Calu3 (cell line): Measurements from ENCODE around the gene APBB1. TPM values are rescaled to one million over a fixed set of nuclear protein-coding genes. Genes with fewer than 3 reads are reported as not detected.

Experiments used
- BruUV-seq: library from RNA; stranded (reverse); fragments of 400-500 nt; replicated peaks from 2 replicates; lab custom pipeline; 2021; lab: Mats Ljungman, UMichigan
- CTCF ChIA-PET: fragments of 300-600 bp; sonication (Branson Sonifier 250); formaldehyde crosslinking; loops from one replicate; lab custom pipeline; 2022; ENCODE audit warnings: antibody characterized with exemption; lab: Charles Lee
- DNase-seq: peaks from one replicate; pipeline ENCODE4 v3.0.0; 2022
- H3K27ac Mint-ChIP-seq: one replicate; pipeline ENCODE4 v1.8.0; 2022; ENCODE audit warnings: mixed read lengths; ENCODE audit not compliant: unreplicated experiment
- H3K27me3 Mint-ChIP-seq: one replicate; pipeline ENCODE4 v1.8.0; 2022; ENCODE audit warnings: mixed read lengths; ENCODE audit not compliant: unreplicated experiment
- H3K36me3 Mint-ChIP-seq: one replicate; pipeline ENCODE4 v1.8.0; 2022; ENCODE audit warnings: mild to moderate bottlenecking, moderate library complexity, mixed read lengths; ENCODE audit not compliant: insufficient read depth, unreplicated experiment
- H3K4me1 Mint-ChIP-seq: one replicate; pipeline ENCODE4 v1.8.0; 2022; ENCODE audit warnings: mild to moderate bottlenecking, low read depth, mixed read lengths; ENCODE audit not compliant: unreplicated experiment
- H3K4me3 Mint-ChIP-seq: one replicate; pipeline ENCODE4 v1.8.0; 2022; ENCODE audit warnings: mild to moderate bottlenecking, low read depth, moderate library complexity, mixed read lengths; ENCODE audit not compliant: unreplicated experiment
- H3K9me3 Mint-ChIP-seq: one replicate; pipeline ENCODE4 v1.8.0; 2022; ENCODE audit warnings: low read depth, mixed read lengths; ENCODE audit not compliant: unreplicated experiment
- intact Hi-C: fragments of 100-400 bp; cut with micrococcal nuclease; formaldehyde crosslinking; loops from one replicate; pipeline ENCODE4 v1.10.0; 2022; ENCODE audit not compliant: unreplicated experiment
- total RNA-seq: library from RNA; stranded (reverse); gene quantifications from 2 replicates; pipeline ENCODE4 v1.2.3, GENCODE V29; 2022
- TF ChIP-seq, protein P1 (sequence below): fragments of 200-600 bp; IDR thresholded peaks from one replicate; pipeline ENCODE4 v1.8.0; 2022; ENCODE audit warnings: antibody characterized with exemption; ENCODE audit not compliant: unreplicated experiment

APBB1 gene
- total RNA-seq, 1 experiment from 2014 or later, result 2.8 TPM

DNA sequence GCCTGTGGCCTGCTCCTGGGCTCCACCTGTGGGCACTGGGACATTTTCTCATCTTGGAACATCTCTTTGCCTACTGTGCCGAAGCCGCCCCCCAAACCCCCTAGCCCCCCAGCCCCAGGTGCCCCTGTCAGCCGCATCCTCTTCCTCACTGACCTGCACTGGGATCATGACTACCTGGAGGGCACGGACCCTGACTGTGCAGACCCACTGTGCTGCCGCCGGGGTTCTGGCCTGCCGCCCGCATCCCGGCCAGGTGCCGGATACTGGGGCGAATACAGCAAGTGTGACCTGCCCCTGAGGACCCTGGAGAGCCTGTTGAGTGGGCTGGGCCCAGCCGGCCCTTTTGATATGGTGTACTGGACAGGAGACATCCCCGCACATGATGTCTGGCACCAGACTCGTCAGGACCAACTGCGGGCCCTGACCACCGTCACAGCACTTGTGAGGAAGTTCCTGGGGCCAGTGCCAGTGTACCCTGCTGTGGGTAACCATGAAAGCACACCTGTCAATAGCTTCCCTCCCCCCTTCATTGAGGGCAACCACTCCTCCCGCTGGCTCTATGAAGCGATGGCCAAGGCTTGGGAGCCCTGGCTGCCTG, 27.3 kb downstream of the APBB1 start:
- H3K4me1 Mint-ChIP-seq, result peaks cover 28% of the 10 kb centered on the region
- intact Hi-C loops, result no loop called here
- no peaks in the 10 kb centered on the region for H3K27me3 Mint-ChIP-seq
- no TSS peak for BruUV-seq
- TF ChIP-seq, protein P1, sequence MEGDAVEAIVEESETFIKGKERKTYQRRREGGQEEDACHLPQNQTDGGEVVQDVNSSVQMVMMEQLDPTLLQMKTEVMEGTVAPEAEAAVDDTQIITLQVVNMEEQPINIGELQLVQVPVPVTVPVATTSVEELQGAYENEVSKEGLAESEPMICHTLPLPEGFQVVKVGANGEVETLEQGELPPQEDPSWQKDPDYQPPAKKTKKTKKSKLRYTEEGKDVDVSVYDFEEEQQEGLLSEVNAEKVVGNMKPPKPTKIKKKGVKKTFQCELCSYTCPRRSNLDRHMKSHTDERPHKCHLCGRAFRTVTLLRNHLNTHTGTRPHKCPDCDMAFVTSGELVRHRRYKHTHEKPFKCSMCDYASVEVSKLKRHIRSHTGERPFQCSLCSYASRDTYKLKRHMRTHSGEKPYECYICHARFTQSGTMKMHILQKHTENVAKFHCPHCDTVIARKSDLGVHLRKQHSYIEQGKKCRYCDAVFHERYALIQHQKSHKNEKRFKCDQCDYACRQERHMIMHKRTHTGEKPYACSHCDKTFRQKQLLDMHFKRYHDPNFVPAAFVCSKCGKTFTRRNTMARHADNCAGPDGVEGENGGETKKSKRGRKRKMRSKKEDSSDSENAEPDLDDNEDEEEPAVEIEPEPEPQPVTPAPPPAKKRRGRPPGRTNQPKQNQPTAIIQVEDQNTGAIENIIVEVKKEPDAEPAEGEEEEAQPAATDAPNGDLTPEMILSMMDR, result no peak
- no peak for DNase-seq
- H3K4me3 Mint-ChIP-seq, result peak overlapping the region; percentile 89
- CTCF ChIA-PET, result interaction anchor here (0.6 to 2.1 kb wide), 2 partner anchors 12 to 233 kb away, joined by 5 to 11 read pairs; no protein-coding TSS in a partner anchor
- H3K9me3 Mint-ChIP-seq, result no peaks in the 10 kb centered on the region
- peaks cover 22% of the 10 kb centered on the region for H3K36me3 Mint-ChIP-seq
- no peak overlapping the region for H3K27ac Mint-ChIP-seq

DNA sequence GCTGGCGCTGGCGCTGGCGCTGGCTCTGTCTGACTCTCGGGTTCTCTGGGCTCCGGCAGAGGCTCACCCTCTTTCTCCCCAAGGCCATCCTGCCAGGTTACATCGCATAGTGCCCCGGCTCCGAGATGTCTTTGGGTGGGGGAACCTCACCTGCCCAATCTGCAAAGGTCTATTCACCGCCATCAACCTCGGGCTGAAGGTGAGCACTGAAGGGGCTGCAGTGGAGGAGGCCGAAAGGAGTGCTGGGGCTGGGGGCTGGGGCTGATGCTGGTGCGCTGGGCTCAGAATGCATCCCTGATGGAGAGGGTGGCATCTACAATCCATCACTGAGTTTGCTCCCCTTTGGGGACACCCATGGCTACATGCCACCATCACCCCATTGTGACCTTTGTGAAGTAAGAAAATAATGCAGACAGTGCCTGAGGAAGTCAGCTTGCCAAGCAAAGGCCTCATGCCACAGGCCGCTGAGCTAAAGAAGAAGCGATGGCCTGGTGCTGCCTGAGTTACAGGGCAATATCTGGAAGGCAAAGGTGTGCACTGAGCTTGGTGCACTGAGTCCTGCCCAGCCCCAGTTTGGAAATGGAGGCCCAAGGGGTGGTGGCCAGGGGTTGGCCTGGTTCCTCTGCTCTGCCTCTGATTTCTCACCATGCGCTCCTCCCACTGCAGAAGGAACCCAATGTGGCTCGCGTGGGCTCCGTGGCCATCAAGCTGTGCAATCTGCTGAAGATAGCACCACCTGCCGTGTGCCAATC, 28.0 kb downstream of the APBB1 start:
- no peak for DNase-seq
- Mint-ChIP-seq H3K4me1 (peaks cover 27% of the 10 kb centered on the region), H3K27me3 (no peaks in the 10 kb centered on the region), H3K27ac (no peak overlapping the region), H3K4me3 (peak overlapping the region; percentile 89), H3K9me3 (no peaks in the 10 kb centered on the region), H3K36me3 (peaks cover 22% of the 10 kb centered on the region)
- BruUV-seq, result TSS peak; percentile 33
- TF ChIP-seq, protein P1, result no peak
- intact Hi-C loops, result no loop called here
- CTCF ChIA-PET, result interaction anchor here (0.9 to 2.1 kb wide), 3 partner anchors 11 to 140 kb away, joined by 3 to 11 read pairs (median 6); no protein-coding TSS in a partner anchor

DNA sequence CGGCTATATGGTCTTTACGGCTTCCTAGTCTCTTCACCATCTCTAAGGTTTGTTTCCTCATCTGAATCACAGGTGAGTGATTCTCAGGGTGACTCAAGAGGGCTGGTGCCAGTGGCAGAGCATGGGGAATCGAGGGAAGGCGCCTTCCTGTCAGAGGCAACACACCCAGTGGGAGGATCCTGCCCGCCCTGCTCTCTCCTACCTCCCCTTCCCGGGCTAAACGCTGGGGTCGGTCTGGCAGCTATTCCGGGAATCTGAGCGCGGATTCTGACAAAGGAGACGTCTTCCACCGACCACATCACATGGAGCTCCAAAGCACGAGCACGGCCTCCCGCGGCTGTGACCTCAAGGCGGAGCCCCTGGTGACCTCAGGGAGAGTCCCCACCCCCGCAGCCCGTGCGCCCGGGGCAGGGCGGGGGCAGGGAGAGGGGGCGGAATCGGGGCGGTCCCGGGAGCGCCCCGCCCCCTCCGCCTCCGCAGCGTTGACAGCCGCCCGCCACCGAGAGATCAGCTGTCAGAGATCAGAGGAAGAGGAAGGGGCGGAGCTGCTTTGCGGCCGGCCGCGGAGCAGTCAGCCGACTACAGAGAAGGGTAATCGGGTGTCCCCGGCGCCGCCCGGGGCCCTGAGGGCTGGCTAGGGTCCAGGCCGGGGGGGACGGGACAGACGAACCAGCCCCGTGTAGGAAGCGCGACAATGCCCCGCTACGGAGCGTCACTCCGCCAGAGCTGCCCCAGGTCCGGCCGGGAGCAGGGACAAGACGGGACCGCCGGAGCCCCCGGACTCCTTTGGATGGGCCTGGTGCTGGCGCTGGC, 28.8 kb downstream of the APBB1 start, which contains the start of gene SMPD1:
TSS of gene SMPD1 (plus strand) at position 570 of the 813 bp plus-strand sequence. CDS start at position 695, 125 bp downstream.
- Mint-ChIP-seq H3K9me3 (no peaks in the 10 kb centered on the region), H3K4me1 (peaks cover 27% of the 10 kb centered on the region), H3K27ac (peak within 1 kb of the TSS; percentile 84), H3K4me3 (peak within 1 kb of the TSS; percentile 89), H3K36me3 (peaks cover 22% of the 10 kb centered on the region), H3K27me3 (no peaks in the 10 kb centered on the region)
- CTCF ChIA-PET, result interaction anchor here (0.6 to 2.1 kb wide), 6 partner anchors 11 to 1874 kb away, joined by 3 to 11 read pairs (median 4); no protein-coding TSS in a partner anchor
- TF ChIP-seq, protein P1, result no peak
- DNase-seq, result peak; percentile 89
- BruUV-seq, result no TSS peak
- intact Hi-C loops, result no loop called here

DNA sequence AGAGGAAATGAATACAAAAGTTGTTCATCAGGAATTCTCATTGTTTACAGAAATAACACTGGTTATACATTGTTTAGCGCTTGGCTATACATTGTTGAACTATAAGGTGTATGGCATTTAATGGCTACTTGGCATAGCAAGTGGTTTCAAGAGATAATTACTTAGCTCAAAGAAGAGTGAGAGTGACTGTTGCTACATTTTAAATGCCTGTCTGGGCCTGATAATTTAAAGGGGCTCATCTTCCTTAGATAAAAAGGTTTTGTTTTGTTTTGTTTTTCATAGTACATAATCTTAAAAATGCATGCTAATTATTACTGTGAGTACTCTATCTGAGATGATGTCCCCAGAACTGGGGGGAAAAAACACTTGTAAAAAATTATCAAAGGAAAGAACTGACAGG, 30.1 kb downstream of the APBB1 start:
- CTCF ChIA-PET, result interaction anchor here (2.4 kb wide), 1 partner anchor 9 kb away, joined by 12 read pairs; no protein-coding TSS in a partner anchor
- Mint-ChIP-seq H3K9me3 (no peaks in the 10 kb centered on the region), H3K27me3 (no peaks in the 10 kb centered on the region), H3K36me3 (peaks cover 22% of the 10 kb centered on the region), H3K4me1 (peaks cover 27% of the 10 kb centered on the region), H3K27ac (peak overlapping the region; percentile 84), H3K4me3 (peak overlapping the region; percentile 89)
- intact Hi-C loops, result no loop called here
- no peak for DNase-seq
- BruUV-seq, result no TSS peak
- TF ChIP-seq, protein P1, result no peak
